SU-DHL-6 (cell line): Measurements from ENCODE around the gene NOTCH4.

Experiments
- H2AFZ ChIP-seq: fragments of 200-600 bp; sonication (generic); 2 replicates; pipeline ENCODE4 v1.6.1; 2014; ENCODE audit warnings: low read depth, mild to moderate bottlenecking, moderate library complexity, mixed read lengths, antibody characterized with exemption, low read length; ENCODE audit not compliant: severe bottlenecking
- H3F3A ChIP-seq: fragments of 200-600 bp; shearing (Covaris generic); 2 replicates; pipeline ENCODE4 v1.6.0; 2016; ENCODE audit warnings: antibody characterized with exemption, mild to moderate bottlenecking; ENCODE audit not compliant: insufficient read depth
- H3K27ac ChIP-seq: fragments of 200-600 bp; sonication (generic); 2 replicates; pipeline ENCODE4 v1.5.1; 2016; ENCODE audit warnings: low read depth, mild to moderate bottlenecking, low read length, moderate library complexity, mixed read lengths
- H3K27me3 ChIP-seq: fragments of 200-600 bp; sonication (generic), shearing (Covaris generic); 2 replicates; pipeline ENCODE4 v1.6.0; 2014; ENCODE audit warnings: mild to moderate bottlenecking, low read length
- H3K36me3 ChIP-seq: fragments of 200-600 bp; sonication (generic); 2 replicates; pipeline ENCODE4 v1.6.1; 2014; ENCODE audit warnings: mild to moderate bottlenecking, low read length, mixed read lengths
- H3K4me2 ChIP-seq: fragments of 300-600, 200-600 bp; shearing (Covaris generic), sonication (generic); 2 replicates; pipeline ENCODE4 v1.6.0; 2014; ENCODE audit warnings: low read length, low read depth, mild to moderate bottlenecking; ENCODE audit not compliant: poor library complexity, severe bottlenecking
- H3K4me3 ChIP-seq: fragments of 200-600 bp; sonication (generic); 2 replicates; pipeline ENCODE4 v1.5.1; 2014; ENCODE audit warnings: antibody characterized with exemption, low read length, mild to moderate bottlenecking, mixed read lengths; ENCODE audit not compliant: insufficient read depth, poor library complexity, severe bottlenecking
- H3K79me2 ChIP-seq: fragments of 200-600 bp; sonication (generic); 2 replicates; pipeline ENCODE4 v1.6.1; 2014; ENCODE audit warnings: mild to moderate bottlenecking, low read length, moderate library complexity; ENCODE audit not compliant: insufficient read depth
- H3K9ac ChIP-seq: fragments of 200-600 bp; sonication (generic); 2 replicates; pipeline ENCODE4 v1.7.0; 2014; ENCODE audit warnings: mild to moderate bottlenecking, low read length
- H3K9me2 ChIP-seq: fragments of 200-600 bp; sonication (generic); replicated peaks from 2 replicates; pipeline ENCODE4 v1.6.1; 2014; ENCODE audit warnings: low read length; ENCODE audit not compliant: insufficient read depth
- H3K9me3 ChIP-seq: fragments of 200-600 bp; sonication (generic); 2 replicates; pipeline ENCODE4 v1.6.1; 2014; ENCODE audit warnings: low read length, mixed read lengths; ENCODE audit not compliant: insufficient read depth
- H4K20me1 ChIP-seq: fragments of 200-600 bp; sonication (generic); 2 replicates; pipeline ENCODE4 v1.6.1; 2014; ENCODE audit warnings: low read depth, mild to moderate bottlenecking, antibody characterized with exemption, low read length, moderate library complexity, mixed read lengths
- EZH2phosphoT487 ChIP-seq: fragments of 200-600 bp; sonication (generic), shearing (Covaris generic); conservative IDR thresholded peaks from 2 replicates; pipeline ENCODE4 v1.6.1; 2018; ENCODE audit warnings: mild to moderate bottlenecking, antibody characterized with exemption, low read length, moderate library complexity, mixed read lengths
- TF ChIP-seq, protein P1 (sequence below): fragments of 200-600 bp; sonication (generic); IDR thresholded peaks from one replicate; pipeline ENCODE4 v1.5.1; 2017; ENCODE audit warnings: antibody characterized with exemption, mild to moderate bottlenecking, low read length, moderate library complexity; ENCODE audit not compliant: insufficient read depth, poor library complexity, severe bottlenecking

The NOTCH4 gene

DNA sequence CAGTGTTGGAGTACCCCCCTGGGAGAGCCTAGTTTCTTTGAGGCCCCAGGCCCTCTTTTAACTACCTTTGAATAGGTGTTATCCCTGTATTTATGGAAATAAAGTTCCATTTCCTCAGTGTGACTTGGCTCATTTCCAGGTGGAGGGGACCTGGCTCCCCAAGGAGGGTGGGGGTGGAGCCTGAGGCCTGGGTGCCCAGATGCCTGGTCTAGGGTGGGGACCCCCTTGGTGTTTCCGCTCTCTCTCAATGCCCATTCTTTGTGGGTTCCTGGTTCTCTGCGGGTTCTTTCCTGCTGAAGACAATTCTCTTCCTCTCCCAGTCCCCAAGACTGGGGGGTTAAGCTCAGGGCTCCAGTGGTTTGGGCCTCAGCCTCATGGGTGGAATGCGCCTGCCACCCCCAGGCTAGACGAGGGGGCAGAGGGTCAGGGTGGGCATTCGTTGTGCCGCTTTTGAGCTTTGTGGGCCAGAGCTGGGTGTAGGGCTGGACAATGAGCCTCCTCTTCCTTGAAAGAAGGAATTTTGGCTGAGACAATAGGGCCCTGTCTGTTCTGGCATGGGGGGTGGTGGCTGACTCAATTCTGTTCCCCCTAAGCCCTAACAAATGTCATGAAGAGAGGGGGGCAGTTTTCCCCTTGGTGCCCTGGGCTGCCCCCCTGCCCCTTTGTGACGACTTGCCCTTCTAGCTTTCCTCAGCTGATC lies 60.2 kb downstream of the NOTCH4 start:
- Histone ChIP-seq H3K4me3 (no peak overlapping the region), H3F3A (no peaks in the 10 kb centered on the region), H3K27ac (no peak overlapping the region), H4K20me1 (no peaks in the 10 kb centered on the region), H3K9me3 (no peaks in the 10 kb centered on the region), H3K36me3 (no peaks in the 10 kb centered on the region), H3K4me2 (no peak overlapping the region), H3K79me2 (no peaks in the 10 kb centered on the region), H2AFZ (no peak overlapping the region), H3K9ac (no peak overlapping the region), H3K9me2 (no peaks in the 10 kb centered on the region), H3K27me3 (no peaks in the 10 kb centered on the region)
- no peak for TF ChIP-seq EZH2phosphoT487
- TF ChIP-seq, protein P1, sequence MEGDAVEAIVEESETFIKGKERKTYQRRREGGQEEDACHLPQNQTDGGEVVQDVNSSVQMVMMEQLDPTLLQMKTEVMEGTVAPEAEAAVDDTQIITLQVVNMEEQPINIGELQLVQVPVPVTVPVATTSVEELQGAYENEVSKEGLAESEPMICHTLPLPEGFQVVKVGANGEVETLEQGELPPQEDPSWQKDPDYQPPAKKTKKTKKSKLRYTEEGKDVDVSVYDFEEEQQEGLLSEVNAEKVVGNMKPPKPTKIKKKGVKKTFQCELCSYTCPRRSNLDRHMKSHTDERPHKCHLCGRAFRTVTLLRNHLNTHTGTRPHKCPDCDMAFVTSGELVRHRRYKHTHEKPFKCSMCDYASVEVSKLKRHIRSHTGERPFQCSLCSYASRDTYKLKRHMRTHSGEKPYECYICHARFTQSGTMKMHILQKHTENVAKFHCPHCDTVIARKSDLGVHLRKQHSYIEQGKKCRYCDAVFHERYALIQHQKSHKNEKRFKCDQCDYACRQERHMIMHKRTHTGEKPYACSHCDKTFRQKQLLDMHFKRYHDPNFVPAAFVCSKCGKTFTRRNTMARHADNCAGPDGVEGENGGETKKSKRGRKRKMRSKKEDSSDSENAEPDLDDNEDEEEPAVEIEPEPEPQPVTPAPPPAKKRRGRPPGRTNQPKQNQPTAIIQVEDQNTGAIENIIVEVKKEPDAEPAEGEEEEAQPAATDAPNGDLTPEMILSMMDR, result no peak

DNA sequence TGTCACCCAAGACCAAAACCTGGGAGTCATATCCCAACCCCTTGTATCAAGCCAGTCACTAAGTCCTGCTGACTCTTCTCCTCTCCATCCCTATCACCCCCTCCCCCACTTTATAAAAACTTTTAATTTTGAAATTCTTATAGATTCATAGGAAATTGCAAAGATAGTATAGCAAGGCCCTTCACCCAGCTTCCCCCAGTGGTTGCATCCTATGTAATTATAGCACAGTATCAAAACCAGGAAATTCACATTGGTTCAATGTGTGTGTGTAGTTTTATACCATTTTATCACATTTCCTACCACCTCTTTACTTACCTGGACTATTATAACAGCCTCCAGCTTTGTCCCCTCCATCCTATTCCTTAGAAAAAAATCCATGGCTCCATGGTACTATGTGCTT lies 65.8 kb downstream of the NOTCH4 start:
- Histone ChIP-seq H2AFZ (no peak overlapping the region), H3K9me2 (no peaks in the 10 kb centered on the region), H3F3A (peaks cover 6% of the 10 kb centered on the region; the same call in 1 of the 2 replicates), H3K27me3 (no peaks in the 10 kb centered on the region), H3K36me3 (0 out of 2 replicates have a peak, but pooled peaks cover 3% of the 10 kb centered on the region), H3K79me2 (no peaks in the 10 kb centered on the region), H3K9ac (no peak overlapping the region), H4K20me1 (no peaks in the 10 kb centered on the region), H3K4me3 (no peak overlapping the region), H3K27ac (no peak overlapping the region), H3K4me2 (no peak overlapping the region), H3K9me3 (no peaks in the 10 kb centered on the region)
- TF ChIP-seq, protein P1, result no peak
- TF ChIP-seq EZH2phosphoT487, result no peak

DNA sequence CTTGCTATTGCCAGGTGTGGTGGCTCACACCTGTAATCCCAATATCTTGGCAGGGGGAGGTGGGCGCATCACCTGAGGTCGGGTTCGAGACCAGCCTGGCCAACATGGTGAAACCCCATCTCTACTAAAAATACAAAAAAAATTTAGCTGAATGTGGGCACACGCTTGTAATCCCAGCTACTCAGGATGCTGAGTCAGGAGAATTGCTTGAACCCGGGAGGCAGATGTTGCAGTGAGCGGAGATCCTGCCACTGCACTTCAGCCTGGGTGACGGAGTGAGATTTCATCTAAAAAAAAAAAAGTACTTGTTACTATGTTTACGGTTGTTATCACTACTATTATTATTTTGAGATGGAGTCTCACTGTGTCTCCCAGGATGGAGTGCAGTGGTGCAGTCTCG lies 67.0 kb downstream of the NOTCH4 start:
- no peak overlapping the region for H3K27ac ChIP-seq
- H3K9ac ChIP-seq, result no peak overlapping the region
- H3K4me2 ChIP-seq, result no peak overlapping the region
- H3K4me3 ChIP-seq, result no peak overlapping the region
- H2AFZ ChIP-seq, result no peak overlapping the region
- no peaks in the 10 kb centered on the region for H3K27me3 ChIP-seq
- H4K20me1 ChIP-seq, result no peaks in the 10 kb centered on the region
- H3F3A ChIP-seq, result peaks cover 8% of the 10 kb centered on the region; the same call in 1 of the 2 replicates
- no peaks in the 10 kb centered on the region for H3K79me2 ChIP-seq
- no peaks in the 10 kb centered on the region for H3K9me2 ChIP-seq
- 0 out of 2 replicates have a peak, but pooled peaks cover 3% of the 10 kb centered on the region for H3K36me3 ChIP-seq
- H3K9me3 ChIP-seq, result no peaks in the 10 kb centered on the region
- TF ChIP-seq EZH2phosphoT487, result no peak
- TF ChIP-seq, protein P1, result no peak
